GM12878 (cell line): ENCODE data around the gene CYP51A1.

Source experiments
- BRCA1 ChIP-seq: IDR thresholded peaks from 2 replicates; pipeline ENCODE4 v1.6.1; 2011; ENCODE audit warnings: low read depth, low read length, improper control_type of control experiment
- EED ChIP-seq: sonication (generic); IDR thresholded peaks from 2 replicates; pipeline ENCODE4 v1.6.1; 2016; ENCODE audit warnings: antibody characterized with exemption, low read depth
- EGR1 ChIP-seq, 2 experiments: IDR thresholded peaks; 1 replicate in 1 of 2; 2 replicates in 1 of 2; pipeline ENCODE4 v1.6.1; 2011 to 2012; ENCODE audit warnings: low read depth in 2 of 2, low read length in 2 of 2, borderline replicate concordance in 1 of 2, mild to moderate bottlenecking in 1 of 2, moderate library complexity in 1 of 2
- EZH2 ChIP-seq: IDR thresholded peaks from 2 replicates; pipeline ENCODE4 v1.6.1; 2012; ENCODE audit warnings: low read depth, mild to moderate bottlenecking, control low read depth, inconsistent platforms, low read length, borderline replicate concordance; ENCODE audit not compliant: control insufficient read depth
- HDGF ChIP-seq: fragments of 450-650 bp; IDR thresholded peaks from 2 replicates; pipeline ENCODE4 v1.6.1; 2016; ENCODE audit warnings: antibody characterized with exemption
- MXI1 ChIP-seq: fragments of 150-350 bp; IDR thresholded peaks from 2 replicates; pipeline ENCODE4 v1.6.1; 2011; ENCODE audit warnings: low read depth, mild to moderate bottlenecking, inconsistent platforms, low read length, improper control_type of control experiment
- MYC ChIP-seq: IDR thresholded peaks from 2 replicates; pipeline ENCODE4 v1.6.1; 2011; ENCODE audit warnings: mild to moderate bottlenecking, low read length, moderate library complexity, inconsistent platforms; ENCODE audit not compliant: insufficient read depth, insufficient replicate concordance, insufficient read length, severe bottlenecking
- POLR2A ChIP-seq: IDR thresholded peaks from 2 replicates; pipeline ENCODE4 v1.6.1; 2011; ENCODE audit warnings: low read depth, mild to moderate bottlenecking, low read length
- POLR2AphosphoS5 ChIP-seq: IDR thresholded peaks from 2 replicates; pipeline ENCODE4 v1.6.1; 2011; ENCODE audit warnings: mild to moderate bottlenecking, low read length, inconsistent platforms
- SIN3A ChIP-seq: IDR thresholded peaks from 2 replicates; pipeline ENCODE4 v1.6.1; 2012; ENCODE audit warnings: low read depth, low read length, improper control_type of control experiment
- TAF1 ChIP-seq: IDR thresholded peaks from 2 replicates; pipeline ENCODE4 v1.6.1; 2011; ENCODE audit warnings: mild to moderate bottlenecking, low read depth, low read length, borderline replicate concordance
- WRNIP1 ChIP-seq: IDR thresholded peaks from 2 replicates; pipeline ENCODE4 v1.6.1; 2011; ENCODE audit warnings: low read depth, low read length, improper control_type of control experiment, borderline replicate concordance
- TF ChIP-seq, protein P1 (sequence below), 3 experiments: IDR thresholded peaks in 2 of 3; conservative IDR thresholded peaks in 1 of 3; 2 replicates each; pipeline ENCODE4 v1.5.1; 2011; ENCODE audit warnings: low read depth in 3 of 3, low read length in 3 of 3, mild to moderate bottlenecking in 3 of 3, control low read depth in 2 of 3, moderate library complexity in 2 of 3, inconsistent platforms in 1 of 3, mixed read lengths in 1 of 3; ENCODE audit not compliant: control insufficient read depth in 2 of 3, insufficient read depth in 1 of 3; ENCODE audit errors: extremely low read depth in 1 of 3
- TF ChIP-seq, protein P2 (sequence below): fragments of 450-650 bp; IDR thresholded peaks from 2 replicates; pipeline ENCODE4 v1.6.1; 2017; ENCODE audit warnings: low read depth, mild to moderate bottlenecking, moderate library complexity

DNA sequence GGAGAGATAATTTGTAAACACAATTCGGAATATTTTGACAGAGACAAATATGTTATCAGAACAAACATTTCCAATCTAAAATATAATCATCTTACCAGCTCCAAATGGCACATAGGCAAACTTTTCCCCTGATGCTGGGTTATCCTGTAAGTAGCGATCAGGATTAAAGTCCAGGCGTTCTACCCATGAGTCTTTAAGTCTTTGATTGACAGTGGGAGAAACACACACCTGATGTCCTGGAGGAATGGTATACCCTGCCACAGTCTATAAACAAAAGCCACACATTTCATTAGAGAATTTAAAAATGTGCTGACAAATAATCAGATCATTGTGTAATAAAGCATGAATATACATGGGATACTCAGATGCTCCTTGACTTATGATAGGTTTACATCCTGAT, 17.3 kb downstream of the CYP51A1 start:
- TF ChIP-seq, protein P1, sequence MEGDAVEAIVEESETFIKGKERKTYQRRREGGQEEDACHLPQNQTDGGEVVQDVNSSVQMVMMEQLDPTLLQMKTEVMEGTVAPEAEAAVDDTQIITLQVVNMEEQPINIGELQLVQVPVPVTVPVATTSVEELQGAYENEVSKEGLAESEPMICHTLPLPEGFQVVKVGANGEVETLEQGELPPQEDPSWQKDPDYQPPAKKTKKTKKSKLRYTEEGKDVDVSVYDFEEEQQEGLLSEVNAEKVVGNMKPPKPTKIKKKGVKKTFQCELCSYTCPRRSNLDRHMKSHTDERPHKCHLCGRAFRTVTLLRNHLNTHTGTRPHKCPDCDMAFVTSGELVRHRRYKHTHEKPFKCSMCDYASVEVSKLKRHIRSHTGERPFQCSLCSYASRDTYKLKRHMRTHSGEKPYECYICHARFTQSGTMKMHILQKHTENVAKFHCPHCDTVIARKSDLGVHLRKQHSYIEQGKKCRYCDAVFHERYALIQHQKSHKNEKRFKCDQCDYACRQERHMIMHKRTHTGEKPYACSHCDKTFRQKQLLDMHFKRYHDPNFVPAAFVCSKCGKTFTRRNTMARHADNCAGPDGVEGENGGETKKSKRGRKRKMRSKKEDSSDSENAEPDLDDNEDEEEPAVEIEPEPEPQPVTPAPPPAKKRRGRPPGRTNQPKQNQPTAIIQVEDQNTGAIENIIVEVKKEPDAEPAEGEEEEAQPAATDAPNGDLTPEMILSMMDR (IDR thresholded peaks at IDR 0.05 in 2 of 3, conservative IDR thresholded peaks at IDR 0.05 in 1 of 3; ENCODE audit: control insufficient read depth in 2 of 3, extremely low read depth in 1 of 3, insufficient read depth in 1 of 3, low read depth in 3 of 3, low read length in 3 of 3) = no peak
- TF ChIP-seq EZH2 (no peak), WRNIP1 (no peak), SIN3A (no peak), MXI1 (no peak), POLR2A (no peak), HDGF (no peak), POLR2AphosphoS5 (no peak), BRCA1 (no peak), EGR1 (IDR thresholded peaks at IDR 0.05; ENCODE audit: borderline replicate concordance in 1 of 2, low read depth in 2 of 2, low read length in 2 of 2) (no peak), TAF1 (no peak), EED (no peak), MYC (no peak)
- TF ChIP-seq, protein P2, sequence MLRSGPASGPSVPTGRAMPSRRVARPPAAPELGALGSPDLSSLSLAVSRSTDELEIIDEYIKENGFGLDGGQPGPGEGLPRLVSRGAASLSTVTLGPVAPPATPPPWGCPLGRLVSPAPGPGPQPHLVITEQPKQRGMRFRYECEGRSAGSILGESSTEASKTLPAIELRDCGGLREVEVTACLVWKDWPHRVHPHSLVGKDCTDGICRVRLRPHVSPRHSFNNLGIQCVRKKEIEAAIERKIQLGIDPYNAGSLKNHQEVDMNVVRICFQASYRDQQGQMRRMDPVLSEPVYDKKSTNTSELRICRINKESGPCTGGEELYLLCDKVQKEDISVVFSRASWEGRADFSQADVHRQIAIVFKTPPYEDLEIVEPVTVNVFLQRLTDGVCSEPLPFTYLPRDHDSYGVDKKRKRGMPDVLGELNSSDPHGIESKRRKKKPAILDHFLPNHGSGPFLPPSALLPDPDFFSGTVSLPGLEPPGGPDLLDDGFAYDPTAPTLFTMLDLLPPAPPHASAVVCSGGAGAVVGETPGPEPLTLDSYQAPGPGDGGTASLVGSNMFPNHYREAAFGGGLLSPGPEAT = no peak
